SHP77 treated with DMSO at 0.1 percent for 48 hours (cell line): Measurements from ENCODE around the gene ABITRAM.
A peak's percentile ranks its signal among the peaks of the same experiment; 100 is the strongest.
"Not testable (repeated sequence)": the region's sequence is repeated elsewhere in the genome, so short reads cannot be mapped to it uniquely, and the experiment has no call there.

Experiments
- DNase-seq: peaks from one replicate; lab custom pipeline; 2025; lab: John Stamatoyannopoulos, UW

Gene ABITRAM

GRCh38 chr9:108933231-108933717, 926 bp upstream of the ABITRAM start:
- DNase-seq, result no peak

- peak; percentile 75 for DNase-seq
These were observed 380 bp upstream of the ABITRAM start, which contains the start of gene ELP1 for GRCh38 chr9:108933718-108934322. Gene ELP1, minus strand, starts transcription at chr9:108934124. Its CDS starts 2,978 bp downstream, at chr9:108931146.

GRCh38 chr9:108937561-108938305, 3.5 kb downstream of the ABITRAM start:
- DNase-seq, result no peak

- no peak for DNase-seq
These were observed 5.8 kb downstream of the ABITRAM start for GRCh38 chr9:108939975-108940374.

- no peak for DNase-seq
These were observed 16.0 kb downstream of the ABITRAM start for GRCh38 chr9:108950168-108950567.

GRCh38 chr9:108951578-108951977, 17.4 kb downstream of the ABITRAM start:
- DNase-seq, result no peak

GRCh38 chr9:108953983-108954574, 19.9 kb downstream of the ABITRAM start:
- no peak for DNase-seq

GRCh38 chr9:108956022-108956630, 21.9 kb downstream of the ABITRAM start:
- DNase-seq, result no peak

GRCh38 chr9:108956631-108957026, 22.4 kb downstream of the ABITRAM start:
- DNase-seq, result no peak

GRCh38 chr9:108960331-108960730, 26.1 kb downstream of the ABITRAM start:
- DNase-seq, result no peak

- DNase-seq, result no peak
These were observed 27.0 kb downstream of the ABITRAM start for GRCh38 chr9:108961151-108961550.

GRCh38 chr9:108963459-108964143, 29.4 kb downstream of the ABITRAM start:
- no peak for DNase-seq

GRCh38 chr9:108967916-108968315, 33.7 kb downstream of the ABITRAM start:
- no peak for DNase-seq

- DNase-seq, result not testable (repeated sequence)
These were observed 37.2 kb downstream of the ABITRAM start for GRCh38 chr9:108971392-108971791.

GRCh38 chr9:108972186-108972585, 38.0 kb downstream of the ABITRAM start:
- DNase-seq, result no peak

GRCh38 chr9:108972626-108973209, 38.5 kb downstream of the ABITRAM start:
- DNase-seq, result no peak

- no peak for DNase-seq
These were observed 39.7 kb downstream of the ABITRAM start for GRCh38 chr9:108973895-108974294.

- no peak for DNase-seq
These were observed 44.0 kb downstream of the ABITRAM start for GRCh38 chr9:108978205-108978604.

- no peak for DNase-seq
These were observed 46.7 kb downstream of the ABITRAM start for GRCh38 chr9:108980893-108981292.

GRCh38 chr9:108983885-108984284, 49.7 kb downstream of the ABITRAM start:
- no peak for DNase-seq
